ENCODE measurements around the gene B4GALT2.

Gene B4GALT2, protein sequence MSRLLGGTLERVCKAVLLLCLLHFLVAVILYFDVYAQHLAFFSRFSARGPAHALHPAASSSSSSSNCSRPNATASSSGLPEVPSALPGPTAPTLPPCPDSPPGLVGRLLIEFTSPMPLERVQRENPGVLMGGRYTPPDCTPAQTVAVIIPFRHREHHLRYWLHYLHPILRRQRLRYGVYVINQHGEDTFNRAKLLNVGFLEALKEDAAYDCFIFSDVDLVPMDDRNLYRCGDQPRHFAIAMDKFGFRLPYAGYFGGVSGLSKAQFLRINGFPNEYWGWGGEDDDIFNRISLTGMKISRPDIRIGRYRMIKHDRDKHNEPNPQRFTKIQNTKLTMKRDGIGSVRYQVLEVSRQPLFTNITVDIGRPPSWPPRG

DNA sequence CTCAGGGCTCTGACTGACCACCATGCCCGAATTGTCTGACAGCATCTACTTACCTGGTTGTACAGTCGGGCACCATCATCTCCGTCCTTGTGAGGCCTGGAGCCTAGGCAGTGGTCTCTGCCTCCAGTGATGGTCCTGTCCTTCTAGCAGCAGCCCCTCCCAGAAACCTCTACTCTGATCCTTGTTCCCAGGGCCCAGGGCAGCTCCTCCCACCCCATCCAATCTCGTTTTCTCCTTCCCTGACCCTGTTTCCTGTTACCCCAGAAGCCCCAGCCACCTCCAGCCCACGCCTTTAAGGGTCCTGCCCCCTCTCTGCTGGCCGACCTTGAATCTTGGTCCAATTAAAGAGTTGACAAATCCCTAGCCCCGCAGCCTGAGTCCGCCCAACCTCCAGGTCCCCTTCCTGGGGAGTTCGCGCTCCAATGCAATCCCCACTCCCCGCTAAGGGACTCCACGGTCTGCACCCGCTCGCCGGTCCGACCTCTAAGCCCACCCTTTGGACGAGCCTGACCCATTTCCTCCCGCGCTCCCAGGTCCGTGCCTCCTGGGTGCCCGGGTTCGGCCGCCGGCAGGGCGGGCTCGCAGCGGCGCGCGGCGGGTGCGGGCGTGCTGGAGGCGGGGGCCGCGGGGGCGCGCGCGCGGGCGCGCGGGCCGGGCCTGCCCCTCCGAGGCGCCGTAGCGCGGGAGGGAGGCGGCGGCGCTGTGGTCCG lies at the start of gene B4GALT2:
B4GALT2 (plus strand) TSS at position 660 of the 710 bp plus-strand sequence. CDS start 1,951 bp downstream, outside the sequence.
- peak; percentile 51 for DNase-seq

DNA sequence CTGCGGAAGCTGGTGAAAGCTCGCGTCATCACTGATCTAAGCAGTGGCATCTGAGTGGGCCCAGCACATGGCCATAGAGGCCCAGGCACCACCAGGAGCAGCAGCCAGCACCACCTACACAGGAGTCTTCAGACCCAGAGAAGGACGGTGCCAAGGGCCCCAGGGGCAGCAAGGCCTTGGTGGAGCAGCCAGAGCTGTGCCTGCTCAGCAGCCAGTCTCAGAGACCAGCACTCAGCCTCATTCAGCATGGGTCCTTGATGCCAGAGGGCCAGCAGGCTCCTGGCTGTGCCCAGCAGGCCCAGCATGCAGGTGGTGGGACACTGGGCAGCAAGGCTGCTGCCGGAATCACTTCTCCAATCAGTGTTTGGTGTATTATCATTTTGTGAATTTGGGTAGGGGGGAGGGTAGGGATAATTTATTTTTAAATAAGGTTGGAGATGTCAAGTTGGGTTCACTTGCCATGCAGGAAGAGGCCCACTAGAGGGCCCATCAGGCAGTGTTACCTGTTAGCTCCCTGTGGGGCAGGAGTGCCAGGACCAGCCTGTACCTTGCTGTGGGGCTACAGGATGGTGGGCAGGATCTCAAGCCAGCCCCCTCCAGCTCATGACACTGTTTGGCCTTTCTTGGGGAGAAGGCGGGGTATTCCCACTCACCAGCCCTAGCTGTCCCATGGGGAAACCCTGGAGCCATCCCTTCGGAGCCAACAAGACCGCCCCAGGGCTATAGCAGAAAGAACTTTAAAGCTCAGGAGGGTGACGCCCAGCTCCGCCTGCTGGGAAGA lies 48.7 kb upstream of the B4GALT2 start:
- DNase-seq: peak; percentile 35

DNA sequence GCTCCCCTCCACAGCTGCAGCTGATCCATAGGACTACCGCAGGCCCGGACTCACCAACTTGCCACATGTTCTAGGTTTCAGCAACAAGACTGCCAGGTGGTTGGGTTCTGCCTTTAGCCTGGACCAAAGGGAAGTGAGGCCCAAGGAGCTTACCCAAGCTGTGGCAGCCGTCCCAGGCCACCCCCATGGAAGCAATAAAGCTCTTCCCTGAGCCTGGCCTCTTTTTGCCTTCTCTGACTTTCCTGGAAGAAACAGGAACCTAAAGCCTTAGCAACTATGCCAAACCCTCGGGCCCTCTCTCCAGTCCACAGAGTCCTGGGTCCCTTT lies 48.1 kb upstream of the B4GALT2 start:
- no peak for DNase-seq

DNA sequence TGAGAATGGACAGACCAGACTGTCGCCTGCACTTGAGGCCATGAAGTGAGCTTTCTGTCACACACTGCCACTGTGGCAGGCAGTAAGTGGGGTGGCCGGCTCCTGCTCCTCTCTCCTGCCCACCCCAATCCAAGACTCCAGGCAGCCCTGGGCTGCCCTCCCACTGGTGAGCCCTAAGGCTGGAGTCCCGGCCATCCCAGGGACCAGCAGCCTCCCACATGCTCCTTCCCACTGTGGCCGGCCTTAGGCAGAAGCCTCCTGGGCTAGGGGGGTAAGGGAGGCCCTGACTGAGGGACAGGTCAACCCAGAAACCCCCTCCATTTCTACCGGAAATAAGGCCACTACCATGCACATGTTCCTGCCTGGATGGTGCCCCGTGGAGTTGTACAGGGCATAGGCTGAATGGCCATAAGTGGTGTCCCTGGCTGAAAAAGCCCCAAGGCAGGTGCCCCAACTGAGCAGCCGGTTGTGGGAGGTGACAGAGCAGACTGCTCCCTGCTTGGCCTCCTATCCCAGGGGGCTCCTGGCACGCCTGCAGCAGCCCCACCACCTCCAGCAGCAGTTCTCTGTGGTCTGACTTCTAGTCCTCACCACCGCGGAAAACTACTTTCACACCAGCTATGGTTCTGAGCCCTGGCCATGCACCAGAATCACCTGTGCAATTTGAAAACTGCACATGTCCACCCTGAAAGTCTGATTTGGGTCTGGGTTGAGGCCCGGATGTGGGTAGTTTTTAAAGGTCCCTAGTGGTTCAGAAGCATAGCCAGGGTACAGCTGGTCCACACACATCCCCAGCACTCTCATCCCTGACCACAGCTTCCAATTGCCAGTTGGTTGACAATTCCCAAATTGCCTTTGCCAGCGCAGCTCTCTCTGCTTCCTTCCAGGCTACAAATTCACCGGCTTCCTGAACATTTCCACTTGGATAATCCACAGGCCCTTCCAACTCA lies 47.0 kb upstream of the B4GALT2 start:
- DNase-seq: no peak

DNA sequence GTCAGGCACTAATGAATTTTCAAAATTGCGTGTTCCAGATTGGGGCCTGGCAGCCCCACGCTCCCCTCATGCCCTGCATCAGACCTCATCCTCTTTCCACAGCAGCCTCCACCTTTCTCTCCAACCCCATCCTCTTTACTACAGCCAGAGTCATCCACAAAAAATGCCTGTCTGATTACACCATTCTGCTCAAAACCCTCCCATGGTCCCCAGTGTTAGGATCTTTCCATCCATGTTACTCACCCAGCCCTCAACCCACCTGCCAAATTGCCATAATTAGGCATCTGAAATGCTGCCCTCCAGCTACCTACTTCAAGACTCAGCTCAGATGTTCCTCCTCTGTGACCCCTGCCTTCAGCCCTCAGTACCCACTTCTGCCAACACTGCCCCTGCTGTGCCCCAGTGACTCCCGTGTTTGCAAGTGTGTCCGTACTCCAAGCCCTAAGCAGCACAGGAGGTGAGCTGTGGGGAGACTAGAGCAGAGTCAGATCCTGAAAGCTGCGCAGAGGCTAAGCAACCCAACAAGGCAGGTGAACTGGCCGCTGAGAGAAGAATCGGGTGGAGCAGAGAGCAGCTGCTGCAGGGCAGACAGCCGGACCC lies 46.1 kb upstream of the B4GALT2 start:
- DNase-seq: no peak

DNA sequence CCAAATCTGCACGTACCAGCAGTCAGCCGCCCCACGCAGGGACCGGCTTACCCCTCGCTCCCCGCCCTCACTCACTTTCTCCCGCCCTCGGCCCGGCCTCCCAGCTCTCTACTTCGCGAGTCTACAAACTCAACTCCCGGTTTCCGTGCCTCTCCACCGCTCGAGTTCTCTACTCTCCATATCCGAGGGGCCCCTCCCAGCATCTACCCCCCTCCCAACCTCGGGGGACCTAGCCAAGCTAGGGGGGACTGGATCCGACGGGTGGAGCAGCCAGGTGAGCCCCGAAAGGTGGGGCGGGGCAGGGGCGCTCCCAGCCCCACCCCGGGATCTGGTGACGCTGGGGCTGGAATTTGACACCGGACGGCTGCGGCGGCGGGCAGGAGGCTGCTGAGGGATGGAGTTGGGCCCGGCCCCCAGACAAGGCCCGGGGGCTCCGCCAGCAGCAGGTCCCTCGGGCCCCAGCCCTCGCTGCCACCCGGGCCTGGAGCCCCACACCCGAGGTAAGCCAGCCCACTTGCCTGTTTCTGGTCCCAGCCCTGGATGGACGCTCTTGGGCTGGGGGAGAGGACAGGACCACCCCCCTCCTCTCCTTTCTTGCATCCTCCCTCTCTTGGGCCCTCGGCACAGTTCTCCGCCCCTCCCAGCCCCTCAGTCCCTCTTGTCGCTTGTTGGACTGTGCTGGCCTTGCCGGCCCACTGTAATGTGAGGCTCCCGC lies 45.5 kb upstream of the B4GALT2 start, which contains the start of gene ARTN:
ARTN (plus strand) TSS at position 416 of the 715 bp plus-strand sequence. CDS start 1,856 bp downstream, outside the sequence.
- no peak for DNase-seq

DNA sequence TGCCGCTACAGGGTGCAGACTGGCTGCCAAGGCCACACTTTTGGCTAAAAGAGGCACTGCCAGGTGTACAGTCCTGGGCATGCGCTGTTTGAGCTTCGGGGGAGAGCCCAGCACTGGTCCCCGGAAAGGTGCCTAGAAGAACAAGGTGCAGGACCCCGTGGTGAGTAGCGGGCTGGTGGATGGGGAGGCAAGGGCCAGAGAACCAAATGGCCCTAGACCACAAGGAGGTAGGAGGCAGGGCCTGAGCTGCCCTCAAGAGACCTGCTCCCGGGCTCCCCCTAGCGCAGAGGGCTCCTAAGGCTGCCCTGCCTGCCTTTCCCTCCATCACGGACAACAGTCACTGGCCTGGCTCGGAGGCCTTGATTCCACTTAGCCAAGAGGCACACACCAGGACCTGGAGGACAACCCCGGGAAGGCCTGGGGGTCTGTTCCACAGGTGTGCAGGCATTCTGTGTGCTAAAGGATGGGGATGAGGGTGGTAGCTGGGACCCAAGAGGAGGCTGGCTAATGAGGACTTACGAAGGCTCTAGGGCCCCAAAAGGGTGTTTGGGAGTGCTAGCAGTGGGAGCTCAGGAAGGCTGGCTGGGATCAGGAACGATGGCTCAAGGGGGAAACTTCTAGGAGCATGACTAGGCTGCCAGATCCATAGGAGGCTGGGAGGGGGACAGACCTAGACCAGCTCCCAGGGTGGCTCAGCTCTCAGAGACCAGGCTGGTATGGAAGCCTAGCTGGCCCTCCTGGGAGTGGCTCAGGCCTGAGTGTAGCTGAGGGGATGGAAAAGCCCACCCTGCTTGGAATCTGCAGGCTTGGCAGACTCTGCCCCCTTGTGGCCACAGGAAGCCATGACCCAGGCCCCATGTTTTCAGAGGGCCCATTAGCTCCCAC lies 44.7 kb upstream of the B4GALT2 start:
- peak; percentile 89 for DNase-seq

DNA sequence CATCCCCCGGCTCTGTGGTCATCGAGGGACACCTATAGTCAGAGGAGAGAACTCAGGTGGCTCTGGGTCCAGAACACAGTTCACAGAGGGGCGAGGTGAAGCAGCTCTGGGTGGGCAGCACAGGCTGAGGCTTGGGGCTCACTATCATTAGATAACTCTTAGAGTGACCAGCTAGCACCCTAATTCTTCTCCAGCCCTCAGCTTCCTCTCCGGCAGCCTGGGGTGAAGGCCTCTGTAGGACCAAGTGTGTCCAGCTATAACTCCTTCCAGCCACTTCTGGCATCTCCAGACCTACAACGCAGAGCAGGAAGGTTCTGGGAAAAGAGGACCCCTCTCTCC lies 44.1 kb upstream of the B4GALT2 start:
- no peak for DNase-seq

DNA sequence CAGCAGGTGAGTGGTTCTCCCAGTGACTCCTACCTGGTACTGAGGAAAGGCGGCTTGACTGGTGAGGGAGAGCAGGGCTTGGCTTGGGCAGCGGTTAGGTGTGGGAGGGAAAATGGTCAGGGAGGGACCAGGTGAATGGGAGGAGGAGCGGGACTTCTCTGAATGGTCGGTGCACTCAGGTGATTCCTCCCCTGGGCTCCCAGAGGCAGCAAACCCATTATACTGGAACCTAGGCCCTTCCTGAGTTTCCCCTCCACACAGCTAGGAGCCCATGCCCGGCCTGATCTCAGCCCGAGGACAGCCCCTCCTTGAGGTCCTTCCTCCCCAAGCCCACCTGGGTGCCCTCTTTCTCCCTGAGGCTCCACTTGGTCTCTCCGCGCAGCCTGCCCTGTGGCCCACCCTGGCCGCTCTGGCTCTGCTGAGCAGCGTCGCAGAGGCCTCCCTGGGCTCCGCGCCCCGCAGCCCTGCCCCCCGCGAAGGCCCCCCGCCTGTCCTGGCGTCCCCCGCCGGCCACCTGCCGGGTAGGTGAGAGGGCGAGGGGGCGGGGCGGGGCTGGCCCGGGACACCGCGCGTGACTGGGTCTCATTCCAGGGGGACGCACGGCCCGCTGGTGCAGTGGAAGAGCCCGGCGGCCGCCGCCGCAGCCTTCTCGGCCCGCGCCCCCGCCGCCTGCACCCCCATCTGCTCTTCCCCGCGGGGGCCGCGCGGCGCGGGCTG lies 43.1 kb upstream of the B4GALT2 start:
- DNase-seq: no peak

DNA sequence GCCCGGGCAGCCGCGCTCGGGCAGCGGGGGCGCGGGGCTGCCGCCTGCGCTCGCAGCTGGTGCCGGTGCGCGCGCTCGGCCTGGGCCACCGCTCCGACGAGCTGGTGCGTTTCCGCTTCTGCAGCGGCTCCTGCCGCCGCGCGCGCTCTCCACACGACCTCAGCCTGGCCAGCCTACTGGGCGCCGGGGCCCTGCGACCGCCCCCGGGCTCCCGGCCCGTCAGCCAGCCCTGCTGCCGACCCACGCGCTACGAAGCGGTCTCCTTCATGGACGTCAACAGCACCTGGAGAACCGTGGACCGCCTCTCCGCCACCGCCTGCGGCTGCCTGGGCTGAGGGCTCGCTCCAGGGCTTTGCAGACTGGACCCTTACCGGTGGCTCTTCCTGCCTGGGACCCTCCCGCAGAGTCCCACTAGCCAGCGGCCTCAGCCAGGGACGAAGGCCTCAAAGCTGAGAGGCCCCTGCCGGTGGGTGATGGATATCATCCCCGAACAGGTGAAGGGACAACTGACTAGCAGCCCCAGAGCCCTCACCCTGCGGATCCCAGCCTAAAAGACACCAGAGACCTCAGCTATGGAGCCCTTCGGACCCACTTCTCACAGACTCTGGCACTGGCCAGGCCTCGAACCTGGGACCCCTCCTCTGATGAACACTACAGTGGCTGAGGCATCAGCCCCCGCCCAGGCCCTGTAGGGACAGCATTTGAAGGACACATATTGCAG lies 42.4 kb upstream of the B4GALT2 start:
- DNase-seq: no peak

DNA sequence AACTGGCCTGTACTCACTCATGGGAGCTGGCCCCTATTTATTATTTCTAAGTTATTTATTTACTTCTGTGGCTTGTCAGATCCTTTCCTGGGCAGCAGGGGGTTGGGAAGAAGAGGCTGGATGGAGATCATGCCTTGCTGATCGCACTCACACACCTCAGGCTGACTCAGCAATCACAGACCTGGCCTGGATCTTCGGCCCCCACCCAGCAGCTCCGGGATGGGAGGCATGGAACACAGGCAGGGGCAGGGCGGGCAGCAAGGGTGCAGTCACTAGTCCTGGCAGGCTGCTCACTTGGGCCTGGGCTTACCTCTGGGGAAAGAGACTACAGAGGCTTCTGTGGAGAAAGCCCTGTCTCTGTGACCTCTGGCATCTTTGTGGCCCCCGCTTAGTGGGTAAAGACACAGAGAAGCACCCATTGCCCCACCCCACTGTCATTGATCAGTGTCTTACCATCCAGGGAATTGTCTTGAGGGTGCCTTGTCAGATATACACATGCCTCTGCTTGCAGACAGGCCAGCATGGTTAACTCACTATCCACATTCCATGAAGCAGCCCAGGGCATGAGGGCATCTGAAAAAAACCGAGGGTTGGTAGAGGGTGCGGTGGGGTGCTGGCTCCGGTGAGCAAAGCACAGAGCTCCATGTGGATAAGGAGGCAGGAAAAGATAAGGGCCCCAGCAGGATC lies 41.7 kb upstream of the B4GALT2 start:
- DNase-seq: no peak

DNA sequence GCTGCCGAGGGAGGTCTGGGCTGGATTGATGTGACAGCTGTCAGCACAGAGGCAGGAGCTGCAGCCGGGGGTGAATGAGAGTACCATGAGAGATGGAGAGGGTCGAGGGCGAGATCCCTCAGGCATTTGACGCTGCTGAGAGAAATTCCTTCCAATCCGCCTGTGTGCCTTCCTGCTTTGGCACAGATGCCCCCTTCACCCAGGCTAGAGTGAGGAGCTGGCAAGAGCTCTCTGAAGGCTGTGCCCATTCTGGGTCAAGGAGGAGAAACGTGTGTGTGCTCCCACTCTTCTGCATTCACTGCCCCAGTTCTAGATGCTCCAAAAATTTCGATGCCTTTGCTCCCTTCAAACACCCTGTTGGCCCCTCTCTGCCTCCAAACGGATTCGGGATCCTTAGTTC lies 40.6 kb upstream of the B4GALT2 start:
- no peak for DNase-seq

DNA sequence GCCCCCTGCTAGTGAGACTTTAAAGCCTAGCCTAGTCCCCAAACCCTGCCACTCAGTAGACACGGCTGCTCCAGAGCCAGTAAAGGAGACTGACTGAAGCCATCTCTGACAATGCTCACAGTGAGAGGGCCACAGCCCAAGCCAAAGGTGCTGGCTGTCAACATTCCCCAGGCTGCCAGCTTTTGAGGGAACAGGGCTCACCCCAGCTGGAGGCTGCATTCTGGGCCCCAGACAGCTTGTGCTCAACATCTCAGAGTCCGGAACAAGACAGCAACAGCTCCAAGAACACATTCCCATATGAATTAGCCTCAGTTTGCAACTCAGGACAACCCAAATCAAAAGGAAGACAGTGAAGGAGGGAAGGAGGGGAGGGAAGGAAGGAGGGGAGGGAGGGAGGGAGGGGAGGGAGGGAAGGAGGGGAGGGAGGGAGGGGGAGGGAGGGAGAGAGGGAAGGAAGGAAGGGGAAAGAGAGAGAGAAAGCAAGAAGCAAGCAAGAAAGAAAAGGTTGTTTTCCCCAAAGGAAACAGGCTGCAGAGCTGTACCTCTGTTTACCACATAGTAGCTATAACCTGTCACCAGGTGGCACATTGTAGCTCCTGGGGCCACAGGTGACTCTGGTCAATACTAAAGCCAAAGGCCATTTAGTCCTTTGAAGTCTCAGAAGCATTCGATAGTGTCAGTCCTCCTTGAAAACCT lies 40.0 kb upstream of the B4GALT2 start:
- no peak for DNase-seq

DNA sequence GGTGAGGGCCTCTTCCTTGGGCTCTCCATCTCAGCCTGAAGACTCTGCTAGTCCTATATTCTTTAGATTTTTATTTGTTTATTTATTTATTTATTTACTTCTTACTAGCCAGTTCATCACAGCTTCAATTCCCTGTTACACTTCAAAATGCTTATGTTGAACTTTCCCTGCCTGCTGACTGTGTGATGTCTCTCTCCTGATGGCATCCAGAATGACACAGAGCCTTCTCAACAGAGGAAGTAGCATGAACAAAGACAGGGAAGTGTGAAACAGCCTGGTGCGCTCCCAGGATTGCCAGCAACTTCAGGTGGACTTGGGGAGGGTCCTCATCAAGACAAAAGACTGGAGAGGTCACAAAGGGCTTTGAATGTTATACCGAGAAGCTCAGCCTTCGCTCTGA lies 36.6 kb upstream of the B4GALT2 start:
- no peak for DNase-seq

DNA sequence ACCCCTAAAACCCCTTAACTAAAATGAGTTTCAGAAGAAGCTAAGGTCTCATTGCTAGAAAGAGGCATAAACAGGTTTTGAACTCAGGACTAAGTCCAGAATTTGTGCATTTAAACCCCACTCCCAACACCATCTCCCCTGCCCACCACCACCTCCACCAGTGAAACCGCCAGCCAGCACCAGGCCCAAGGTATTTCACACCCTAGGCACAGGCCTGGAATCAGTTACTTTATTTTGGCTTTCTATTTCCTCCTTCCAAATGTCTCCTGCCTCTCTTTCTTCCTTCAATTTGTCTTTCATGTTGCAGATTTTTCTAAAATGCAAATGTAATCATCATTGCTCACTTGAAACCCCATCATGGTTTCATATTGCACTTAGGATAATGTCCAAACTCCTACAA lies 34.1 kb upstream of the B4GALT2 start:
- DNase-seq: no peak

DNA sequence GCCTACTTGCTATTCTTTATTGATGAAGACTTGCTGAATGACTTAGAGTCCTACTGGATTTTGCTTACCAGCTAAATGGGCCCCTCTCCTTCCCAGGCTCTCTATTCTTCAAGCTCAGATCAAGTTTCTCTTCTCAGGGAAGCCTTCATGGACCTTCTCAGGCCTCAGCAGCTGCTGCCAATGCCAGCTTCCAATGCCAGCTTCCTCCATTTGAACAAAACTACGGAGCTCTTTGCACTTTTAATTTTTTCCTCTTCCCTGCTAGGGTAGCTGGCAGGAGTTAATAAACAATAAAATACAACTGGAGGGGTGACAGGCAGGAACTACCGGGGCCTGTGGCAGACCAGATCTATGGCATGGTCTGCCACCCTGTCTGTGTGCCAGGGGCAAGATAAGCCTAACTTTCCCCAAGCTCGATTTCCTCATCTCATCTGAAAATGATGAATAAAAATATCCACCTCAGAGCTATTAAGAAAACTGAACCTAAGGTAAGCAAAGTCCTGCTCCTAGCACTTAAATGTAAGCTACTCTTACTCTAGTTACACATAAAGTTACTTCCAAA lies 33.3 kb upstream of the B4GALT2 start:
- no peak for DNase-seq
